ENCODE results near the gene LRIT2. TPM values are rescaled to one million over a fixed set of nuclear protein-coding genes. Genes with fewer than 3 reads are reported as not detected.

Gene LRIT2
- total RNA-seq, 1 experiment from 2014 or later: not detected

GRCh38 chr10:84256510-84257342, 31.4 kb upstream of the LRIT2 start:
- DNase-seq: peak; percentile 65
- no peak overlapping the region for H3K27ac Mint-ChIP-seq (ENCODE audit: unreplicated experiment)
- H3K4me1 Mint-ChIP-seq (ENCODE audit: low read depth, unreplicated experiment): no peaks in the 10 kb centered on the region
- TF ChIP-seq, protein P1, sequence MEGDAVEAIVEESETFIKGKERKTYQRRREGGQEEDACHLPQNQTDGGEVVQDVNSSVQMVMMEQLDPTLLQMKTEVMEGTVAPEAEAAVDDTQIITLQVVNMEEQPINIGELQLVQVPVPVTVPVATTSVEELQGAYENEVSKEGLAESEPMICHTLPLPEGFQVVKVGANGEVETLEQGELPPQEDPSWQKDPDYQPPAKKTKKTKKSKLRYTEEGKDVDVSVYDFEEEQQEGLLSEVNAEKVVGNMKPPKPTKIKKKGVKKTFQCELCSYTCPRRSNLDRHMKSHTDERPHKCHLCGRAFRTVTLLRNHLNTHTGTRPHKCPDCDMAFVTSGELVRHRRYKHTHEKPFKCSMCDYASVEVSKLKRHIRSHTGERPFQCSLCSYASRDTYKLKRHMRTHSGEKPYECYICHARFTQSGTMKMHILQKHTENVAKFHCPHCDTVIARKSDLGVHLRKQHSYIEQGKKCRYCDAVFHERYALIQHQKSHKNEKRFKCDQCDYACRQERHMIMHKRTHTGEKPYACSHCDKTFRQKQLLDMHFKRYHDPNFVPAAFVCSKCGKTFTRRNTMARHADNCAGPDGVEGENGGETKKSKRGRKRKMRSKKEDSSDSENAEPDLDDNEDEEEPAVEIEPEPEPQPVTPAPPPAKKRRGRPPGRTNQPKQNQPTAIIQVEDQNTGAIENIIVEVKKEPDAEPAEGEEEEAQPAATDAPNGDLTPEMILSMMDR (IDR thresholded peaks at IDR 0.05; ENCODE audit: unreplicated experiment): no peak
- no peaks in the 10 kb centered on the region for H3K9me3 Mint-ChIP-seq (ENCODE audit: low read depth, unreplicated experiment)
- peak overlapping the region; percentile 36 for H3K4me3 Mint-ChIP-seq (ENCODE audit: low read depth, unreplicated experiment)
- H3K36me3 Mint-ChIP-seq (ENCODE audit: insufficient read depth, unreplicated experiment): peaks cover 3% of the 10 kb centered on the region
- intact Hi-C loops (cut with micrococcal nuclease; ENCODE audit: unreplicated experiment): no loop called here
- CTCF ChIA-PET: interaction anchor here (1.2 kb wide), 1 partner anchor 109 kb away, joined by 7 read pairs; no protein-coding TSS in a partner anchor
- no TSS peak for BruUV-seq (replicated peaks)
- peaks cover 35% of the 10 kb centered on the region for H3K27me3 Mint-ChIP-seq (ENCODE audit: unreplicated experiment)

DNA sequence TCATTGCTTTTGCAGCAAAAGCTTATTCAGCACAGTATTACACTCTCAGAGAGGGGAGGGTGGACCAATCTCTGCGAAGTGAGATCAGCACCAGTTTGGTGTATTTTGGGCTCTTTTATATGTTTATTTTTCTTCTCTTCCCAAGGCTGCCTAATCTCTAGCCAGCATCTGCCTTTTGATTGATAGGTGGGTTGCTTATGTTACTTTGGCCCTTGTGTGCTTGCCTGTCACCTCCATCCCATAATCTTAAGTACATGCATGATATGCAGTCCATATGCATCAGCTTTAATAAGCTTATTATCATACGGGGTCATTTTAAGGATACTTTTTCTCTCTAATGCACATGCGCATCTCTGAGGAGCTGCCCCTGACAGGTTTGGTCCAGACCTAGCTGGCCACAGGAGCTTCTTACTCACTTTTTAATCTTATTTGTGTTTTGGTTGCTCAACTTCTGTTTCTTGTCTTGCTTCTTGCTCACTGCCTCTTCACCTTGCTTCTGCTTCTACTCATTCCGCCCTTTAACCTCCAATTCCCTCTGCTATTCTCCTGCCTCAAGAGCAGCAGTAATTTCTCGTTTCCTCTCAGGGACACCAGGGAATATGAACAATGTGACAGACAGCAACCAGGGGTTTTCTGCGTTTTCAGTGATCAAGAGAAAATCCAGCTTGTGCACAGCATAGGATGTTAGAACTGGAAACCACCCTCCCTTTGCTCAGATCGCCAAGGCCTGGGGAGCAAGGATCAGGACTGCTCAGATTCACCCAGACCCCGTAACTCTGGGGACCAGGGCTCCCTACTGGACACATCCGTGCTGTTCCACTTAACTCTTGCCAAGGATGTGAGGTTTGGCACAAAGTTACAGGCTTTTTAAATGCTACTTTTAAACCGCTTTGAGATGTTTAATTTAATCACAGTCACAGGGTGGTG, 29.5 kb upstream of the LRIT2 start:
- intact Hi-C loops (cut with micrococcal nuclease; ENCODE audit: unreplicated experiment): no loop called here
- CTCF ChIA-PET: no interaction called here

GRCh38 chr10:84248794-84249193, 23.4 kb upstream of the LRIT2 start:
- Mint-ChIP-seq H3K4me1 (ENCODE audit: low read depth, unreplicated experiment) (no peaks in the 10 kb centered on the region), H3K27ac (ENCODE audit: unreplicated experiment) (no peak overlapping the region), H3K9me3 (ENCODE audit: low read depth, unreplicated experiment) (no peaks in the 10 kb centered on the region), H3K4me3 (ENCODE audit: low read depth, unreplicated experiment) (no peak overlapping the region), H3K27me3 (ENCODE audit: unreplicated experiment) (peaks cover 76% of the 10 kb centered on the region), H3K36me3 (ENCODE audit: insufficient read depth, unreplicated experiment) (peaks cover 5% of the 10 kb centered on the region)
- TF ChIP-seq, protein P1 (IDR thresholded peaks at IDR 0.05; ENCODE audit: unreplicated experiment): no peak
- DNase-seq: no peak
- CTCF ChIA-PET: interaction anchor here (0.5 to 0.6 kb wide), 2 partner anchors 118 to 253 kb away, joined by 3 read pairs; no protein-coding TSS in a partner anchor
- intact Hi-C loops (cut with micrococcal nuclease; ENCODE audit: unreplicated experiment): no loop called here
- BruUV-seq (replicated peaks): no TSS peak

More for the DNA sequence above, 29.5 kb upstream of the LRIT2 start:
- H3K27me3 Mint-ChIP-seq (ENCODE audit: unreplicated experiment): peaks cover 47% of the 10 kb centered on the region
- no peak overlapping the region for H3K27ac Mint-ChIP-seq (ENCODE audit: unreplicated experiment)
- H3K4me3 Mint-ChIP-seq (ENCODE audit: low read depth, unreplicated experiment): no peak overlapping the region
- no TSS peak for BruUV-seq (replicated peaks)
- TF ChIP-seq, protein P1 (IDR thresholded peaks at IDR 0.05; ENCODE audit: unreplicated experiment): no peak
- DNase-seq: no peak
- H3K9me3 Mint-ChIP-seq (ENCODE audit: low read depth, unreplicated experiment): no peaks in the 10 kb centered on the region
- H3K36me3 Mint-ChIP-seq (ENCODE audit: insufficient read depth, unreplicated experiment): peaks cover 3% of the 10 kb centered on the region
- H3K4me1 Mint-ChIP-seq (ENCODE audit: low read depth, unreplicated experiment): no peaks in the 10 kb centered on the region

GRCh38 chr10:84247496-84247895, 22.2 kb upstream of the LRIT2 start:
- Mint-ChIP-seq H3K27me3 (ENCODE audit: unreplicated experiment) (peaks cover 76% of the 10 kb centered on the region), H3K27ac (ENCODE audit: unreplicated experiment) (no peak overlapping the region), H3K9me3 (ENCODE audit: low read depth, unreplicated experiment) (no peaks in the 10 kb centered on the region), H3K4me1 (ENCODE audit: low read depth, unreplicated experiment) (no peaks in the 10 kb centered on the region), H3K4me3 (ENCODE audit: low read depth, unreplicated experiment) (no peak overlapping the region), H3K36me3 (ENCODE audit: insufficient read depth, unreplicated experiment) (peaks cover 5% of the 10 kb centered on the region)
- TF ChIP-seq, protein P1 (IDR thresholded peaks at IDR 0.05; ENCODE audit: unreplicated experiment): no peak
- DNase-seq: no peak
- intact Hi-C loops (cut with micrococcal nuclease; ENCODE audit: unreplicated experiment): no loop called here
- no TSS peak for BruUV-seq (replicated peaks)
- CTCF ChIA-PET: no interaction called here

All from Calu3 (cell line).